Adrenal gland (tissue), 12 donors: ENCODE measurements around the gene ADCY5. TPM values are rescaled to one million over a fixed set of nuclear protein-coding genes. Genes with fewer than 3 reads are reported as not detected.

Experiments used
- DNase-seq, 7 donors: peaks; one replicate each; pipeline ENCODE4 v3.0.0-alpha.2; 2019 to 2020
- H3K27ac ChIP-seq, 5 donors: fragments of 200-600 bp; sonication (generic) in 4 of 5; 1 replicate in 3 of 5; 2 replicates in 2 of 5; pipeline versions ENCODE4 v1.5.1 to v1.8.0; 2016 to 2020; ENCODE audit warnings: mild to moderate bottlenecking in 1 of 5
- H3K27me3 ChIP-seq: fragments of 200-600 bp; 2 replicates; pipeline ENCODE4 v1.8.0; 2021
- H3K36me3 ChIP-seq, 2 donors: fragments of 200-600 bp; replicated peaks in 1 of 2; 1 replicate in 1 of 2; 2 replicates in 1 of 2; pipeline versions ENCODE4 v1.5.1 to v1.8.0; 2018 to 2022
- H3K4me1 ChIP-seq, 2 donors: fragments of 200-600 bp; replicated peaks in 1 of 2; 1 replicate in 1 of 2; 2 replicates in 1 of 2; pipeline versions ENCODE4 v1.5.1 to v1.8.0; 2018 to 2021
- H3K4me3 ChIP-seq, 4 donors: fragments of 200-600 bp; sonication (generic) in 3 of 4; one replicate each; pipeline ENCODE4 v1.5.1; 2016 to 2018
- H3K9me3 ChIP-seq, 3 donors: fragments of 200-600 bp; sonication (generic) in 1 of 3; replicated peaks in 1 of 3; 1 replicate in 2 of 3; 2 replicates in 1 of 3; pipeline versions ENCODE4 v1.5.1 to v1.8.0; 2016 to 2021
- CTCF ChIP-seq, 6 experiments: fragments of 450-650 bp in 4 of 6; fragments of 200-600 bp in 2 of 6; sonication (generic) in 1 of 6; IDR thresholded peaks; 1 replicate in 5 of 6; 2 replicates in 1 of 6; pipeline versions ENCODE4 v1.5.1 to v1.8.0; 2016 to 2021; ENCODE audit warnings: antibody characterized with exemption in 6 of 6, mild to moderate bottlenecking in 2 of 6, moderate library complexity in 1 of 6
- POLR2A ChIP-seq, 2 donors: fragments of 450-650 bp; IDR thresholded peaks; one replicate each; pipeline ENCODE4 v1.6.1; 2017; ENCODE audit warnings: antibody characterized with exemption in 2 of 2, mild to moderate bottlenecking in 2 of 2, moderate library complexity in 1 of 2
- WGBS, 4 donors: extraction: QIAGEN DNeasy Blood & Tissue Kit in 2 of 4; methylation state at CpG; one replicate each; pipeline versions ENCODE4 v1.1.5 to v1.1.7; 2013 to 2017; 5-methylcytosine and 5-hydroxymethylcytosine counted together
- intact Hi-C, 2 donors: fragments of 100-400 bp; cut with DNase I; formaldehyde crosslinking; loops; one replicate each; pipeline versions ENCODE4 v1.14.1 to v1.15.0; 2022 to 2023
- polyA plus RNA-seq, 3 donors: library from polyadenylated mRNA; stranded (reverse); fragments of 200-250 nt in 2 of 3; fragments of 350-450 nt in 1 of 3; fragmentation: Illumina TruSeq in 1 of 3; extraction: RNeasy Lipid Tissue Mini Kit (QIAGEN cat#74804) in 1 of 3; gene quantifications; one replicate each; pipeline ENCODE4 v1.2.3, GENCODE V29; 2013 to 2014
- total RNA-seq, 9 donors: library from RNA; depleted of rRNA in 4 of 9; stranded (reverse); fragments of >200 nt in 4 of 9; fragments of 120-200 nt in 1 of 9; fragmentation: NEBNext Ultra II Directional in 1 of 9; extraction: Animal tissue kit (Norgen Biotek cat#: 25700) in 1 of 9; gene quantifications; one replicate each; pipeline versions ENCODE4 v1.1.0 to v1.2.4, GENCODE V29; 2013 to 2023
- donor health status: healthy with polysubstance abuse.
- donor health status: Bipolar disorder and iron deficiency.
- donor health status: DM: yes; HTN: yes; CAD: no.
- donor health status: DM: no; HTN: no; CAD: no.
- donor health status: DM: no; HTN: no; CAD: no.
- donor health status: DM: yes; HTN: yes; CAD: no.

ADCY5 gene
- total and polyA plus RNA-seq, 12 donors: 1.2 to 12.4 (median 4.4) TPM

GRCh38 chr3:123412076-123412475 lies 36.8 kb downstream of the ADCY5 start:
- no peaks in the 10 kb centered on the region for H3K36me3 ChIP-seq
- DNase-seq: no peak
- no peak overlapping the region for H3K4me3 ChIP-seq
- H3K4me1 ChIP-seq: no peaks in the 10 kb centered on the region
- intact Hi-C loops: no loop called here
- TF ChIP-seq POLR2A (IDR thresholded peaks at IDR 0.05) (no peak), CTCF (IDR thresholded peaks at IDR 0.05) (peak in 1 of 6 experiments; percentile 13)
- no peaks in the 10 kb centered on the region for H3K9me3 ChIP-seq
- 67 to 84% (median 77%) methylated on average over 7 to 9 of the region's 9 CpGs for WGBS, 4 donors
- H3K27me3 ChIP-seq: no peaks in the 10 kb centered on the region
- peak overlapping the region in 2 of 5 donors; percentile 73 to 75 for H3K27ac ChIP-seq

GRCh38 chr3:123411340-123412040 lies 37.4 kb downstream of the ADCY5 start:
- Histone ChIP-seq H3K4me1 (peaks cover 0 to 4% of the 10 kb centered on the region in 2 donors), H3K27me3 (no peaks in the 10 kb centered on the region), H3K27ac (peak overlapping the region in 2 of 5 donors; percentile 73 to 75), H3K9me3 (no peaks in the 10 kb centered on the region), H3K4me3 (no peak overlapping the region), H3K36me3 (no peaks in the 10 kb centered on the region)
- DNase-seq: no peak
- 74 to 84% (median 80%) methylated on average over 5 to 9 of the region's 9 CpGs for WGBS, 4 donors
- intact Hi-C loops: no loop called here
- TF ChIP-seq POLR2A (IDR thresholded peaks at IDR 0.05): no peak
- no peak for TF ChIP-seq CTCF (IDR thresholded peaks at IDR 0.05)

GRCh38 chr3:123410149-123410515 lies 38.8 kb downstream of the ADCY5 start:
- Histone ChIP-seq H3K27me3 (no peaks in the 10 kb centered on the region), H3K27ac (peak overlapping the region in 1 of 5 donors; percentile 26), H3K36me3 (no peaks in the 10 kb centered on the region), H3K4me1 (peaks cover 0 to 8% of the 10 kb centered on the region in 2 donors), H3K4me3 (no peak overlapping the region), H3K9me3 (no peaks in the 10 kb centered on the region)
- intact Hi-C loops: no loop called here
- 60 to 100% (median 83%) methylated on average over 1 of the region's 1 CpG for WGBS, 4 donors
- DNase-seq: no peak
- TF ChIP-seq CTCF (IDR thresholded peaks at IDR 0.05): no peak
- TF ChIP-seq POLR2A (IDR thresholded peaks at IDR 0.05): no peak

GRCh38 chr3:123409443-123410148 lies 39.3 kb downstream of the ADCY5 start:
- DNase-seq: no peak
- Histone ChIP-seq H3K4me1 (peaks cover 0 to 10% of the 10 kb centered on the region in 2 donors), H3K36me3 (no peaks in the 10 kb centered on the region), H3K27me3 (no peaks in the 10 kb centered on the region), H3K9me3 (no peaks in the 10 kb centered on the region), H3K4me3 (no peak overlapping the region), H3K27ac (peak overlapping the region in 1 of 5 donors; percentile 26)
- WGBS, 4 donors: 30 to 54% (median 49%) methylated on average over 4 to 5 of the region's 5 CpGs
- TF ChIP-seq POLR2A (IDR thresholded peaks at IDR 0.05): no peak
- TF ChIP-seq CTCF (IDR thresholded peaks at IDR 0.05): no peak
- intact Hi-C loops: no loop called here
